Amygdala (tissue), 56 donors: ENCODE measurements around the gene STK11IP.
A peak's percentile ranks its signal among the peaks of the same experiment; 100 is the strongest.

Experiments used
- DNase-seq, 56 donors: peaks; one replicate each; lab custom pipeline; 2025; lab: John Stamatoyannopoulos, UW

The STK11IP gene

DNA sequence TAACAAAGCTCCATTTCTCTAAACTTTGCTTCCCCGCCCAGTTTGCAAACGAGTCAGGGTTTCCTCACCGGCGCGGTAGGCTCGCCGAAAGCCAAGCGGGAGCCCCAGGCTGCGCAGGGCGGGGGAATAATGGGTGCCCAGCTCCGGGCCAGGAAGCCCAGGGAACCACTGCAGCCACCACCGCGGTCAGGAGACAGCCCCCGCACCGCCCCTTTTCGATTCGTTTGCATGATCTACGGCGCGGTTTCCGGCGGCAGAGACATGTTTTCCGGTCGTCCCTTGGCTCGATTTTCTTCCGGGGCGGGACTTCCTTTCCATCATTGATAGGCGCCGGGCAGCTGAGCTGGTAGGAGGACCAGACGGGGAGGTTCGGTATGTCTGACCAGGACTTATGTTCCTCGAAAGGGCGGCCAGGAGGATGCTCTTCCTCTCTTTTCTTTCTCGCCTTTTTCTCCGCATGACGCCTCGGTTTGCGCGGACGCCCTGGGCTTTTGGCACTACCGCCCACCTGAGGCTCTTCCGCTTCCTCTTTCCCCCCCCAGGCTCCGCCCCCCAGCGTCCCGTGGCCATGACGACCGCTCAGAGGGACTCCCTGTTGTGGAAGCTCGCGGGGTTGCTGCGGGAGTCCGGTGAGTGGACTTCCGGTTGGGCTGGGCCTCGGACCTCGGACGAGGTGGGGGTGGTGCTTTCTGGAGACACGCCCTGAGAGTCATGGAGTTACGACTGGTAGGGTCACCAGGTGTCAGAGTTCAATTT lies at the start of gene STK11IP:
Gene STK11IP (plus strand): TSS at position 306 of the 756 bp plus-strand sequence. CDS start 263 bp downstream, at position 569.
- DNase-seq, result peak; percentile 80 to 99 (median 94)

- no peak for DNase-seq
These were observed 48.7 kb upstream of the STK11IP start for GRCh38 chr2:219548990-219549389.

- no peak for DNase-seq
These were observed 48.0 kb upstream of the STK11IP start for GRCh38 chr2:219549619-219550018.

- peak in 9 of 56 donors; percentile 4 to 59 (median 35) for DNase-seq
These were observed 45.9 kb upstream of the STK11IP start for GRCh38 chr2:219551441-219552381.

- DNase-seq, result peak in 55 of 56 donors; percentile 15 to 94 (median 76)
These were observed 45.1 kb upstream of the STK11IP start for GRCh38 chr2:219552382-219553167.

- DNase-seq, result peak in 1 of 56 donors; percentile 25
These were observed 44.6 kb upstream of the STK11IP start for GRCh38 chr2:219553168-219553417.

DNA sequence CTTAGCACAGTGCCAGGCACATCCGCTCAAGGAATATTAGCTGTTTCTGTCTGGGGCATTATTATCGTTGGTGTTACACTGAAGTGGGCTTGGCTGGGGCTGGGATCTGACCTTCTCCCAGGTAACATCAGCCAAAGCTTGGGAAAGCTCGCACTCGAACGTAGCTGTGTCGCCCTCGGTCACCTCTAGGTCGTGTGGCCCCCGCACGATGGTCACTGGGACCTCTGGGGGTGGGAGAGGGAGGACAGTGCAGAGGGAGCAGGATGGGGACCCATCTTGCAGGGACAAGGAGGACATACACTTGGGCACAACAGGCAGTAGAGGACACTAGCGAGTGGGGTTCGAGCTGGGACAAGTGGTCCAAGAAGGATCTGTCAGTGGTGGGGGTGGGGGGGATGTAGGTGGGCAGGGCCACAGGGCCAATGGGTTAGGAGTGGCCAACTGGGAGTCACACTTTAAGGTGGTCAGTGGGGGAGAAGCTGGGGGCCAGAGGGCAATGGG lies 44.1 kb upstream of the STK11IP start:
- no peak for DNase-seq

GRCh38 chr2:219554350-219554749 lies 43.3 kb upstream of the STK11IP start:
- DNase-seq, result no peak

DNA sequence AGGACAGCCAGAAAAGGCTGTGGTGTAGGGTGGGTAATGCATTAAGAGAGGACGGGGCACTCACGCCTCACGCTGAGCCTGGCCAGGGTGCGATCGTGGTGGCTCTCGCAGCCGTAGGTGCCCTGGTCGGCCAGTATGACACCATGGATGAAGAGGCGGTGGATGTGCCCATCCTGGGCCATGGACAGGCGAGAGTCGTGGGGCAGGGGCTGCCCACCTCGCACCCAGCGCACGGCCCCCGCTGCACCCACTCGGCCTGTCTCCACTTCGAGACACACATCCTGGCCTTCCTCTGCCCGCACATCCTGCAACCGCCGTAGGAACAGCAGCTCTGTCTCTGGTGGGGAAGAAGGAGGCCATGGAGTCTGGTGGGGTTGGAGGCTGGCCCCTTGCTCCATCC lies 41.7 kb upstream of the STK11IP start:
- no peak for DNase-seq

DNA sequence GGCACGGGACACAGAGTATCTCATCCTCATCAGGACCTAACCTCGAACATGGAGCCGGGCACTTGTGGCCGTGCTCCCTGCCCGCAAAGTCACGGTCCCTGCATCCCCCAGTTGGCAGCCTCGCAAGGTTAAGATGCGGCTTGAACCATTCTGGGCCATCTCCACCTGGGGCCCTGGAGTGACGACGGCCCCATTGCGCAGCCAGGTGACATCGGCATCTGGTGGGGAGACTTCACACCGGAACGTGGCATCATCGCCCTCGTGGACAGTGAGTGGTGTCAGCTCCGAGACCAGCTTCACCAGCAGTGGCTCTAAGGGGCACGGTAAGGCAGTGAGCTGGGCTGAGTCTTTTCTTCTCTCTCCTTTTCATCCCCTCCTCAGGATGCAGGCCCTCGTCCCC lies 41.2 kb upstream of the STK11IP start:
- no peak for DNase-seq

- DNase-seq, result no peak
These were observed 40.3 kb upstream of the STK11IP start for GRCh38 chr2:219557320-219557719.

GRCh38 chr2:219557791-219558785 lies 39.6 kb upstream of the STK11IP start:
- DNase-seq, result no peak

DNA sequence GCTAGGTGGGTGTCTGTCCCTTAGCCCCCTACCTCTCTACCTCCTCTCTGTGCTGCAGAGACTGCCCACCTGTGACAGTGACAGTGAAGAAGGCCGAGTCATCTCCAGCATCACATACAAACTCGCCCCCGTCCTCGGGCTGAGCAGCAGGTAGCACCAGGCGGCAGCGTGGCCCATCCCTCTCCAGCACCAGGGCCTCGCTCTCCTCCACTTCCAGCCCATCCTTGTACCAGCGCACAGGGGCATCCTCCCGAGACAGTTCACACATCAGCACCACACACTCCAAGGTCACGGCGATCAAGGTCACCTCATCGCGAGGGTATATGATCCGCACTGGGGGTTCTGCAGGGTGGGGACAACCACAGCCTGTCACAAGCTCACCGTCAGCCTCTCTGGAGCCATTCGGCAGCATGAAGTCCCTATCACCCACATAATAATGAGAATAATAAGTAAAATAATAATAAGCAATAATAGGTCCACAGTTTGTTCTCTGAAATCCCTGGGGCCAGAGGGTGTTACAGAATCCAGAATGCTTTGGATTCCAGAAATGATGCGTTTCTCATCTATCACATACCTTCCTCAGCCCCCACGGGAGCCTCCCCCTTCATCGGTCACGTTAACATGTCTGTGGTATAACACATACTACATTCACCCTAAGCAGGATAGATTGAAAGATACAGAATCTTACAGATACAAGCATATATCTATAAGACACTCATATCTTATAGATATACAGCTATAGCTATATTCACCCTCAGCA lies 38.3 kb upstream of the STK11IP start:
- DNase-seq, result no peak

GRCh38 chr2:219560037-219560892 lies 37.4 kb upstream of the STK11IP start:
- DNase-seq, result no peak

- DNase-seq, result no peak
These were observed 36.8 kb upstream of the STK11IP start for GRCh38 chr2:219560893-219561178.

GRCh38 chr2:219561179-219562048 lies 36.2 kb upstream of the STK11IP start:
- DNase-seq, result no peak
